Measurements from ENCODE around the gene JARID2. TPM values are rescaled to one million over a fixed set of nuclear protein-coding genes. Genes with fewer than 3 reads are reported as not detected.

The JARID2 gene
- total and polyA plus RNA-seq, 2 of the 13 experiments (the other 11 are each of a cell fraction or from before 2014, with no cell fraction given), result 7.5 to 10.3 TPM

- TF ChIP-seq PRDM10 (CRISPR knock-in tag; IDR thresholded peaks at IDR 0.05; ENCODE audit: low read depth), result peak; percentile 50; the same call in 1 of the 2 replicates
- peak; percentile 73; the same call in 1 of the 2 replicates for TF ChIP-seq ARNTL (CRISPR knock-in tag; IDR thresholded peaks at IDR 0.05)
- TF ChIP-seq ZSCAN25 (CRISPR knock-in tag; IDR thresholded peaks at IDR 0.05), result peak; percentile 78
- TF ChIP-seq PRPF4 (IDR thresholded peaks at IDR 0.05; ENCODE audit: low read depth, low read length, poor library complexity, severe bottlenecking), result no peak
- no peak for TF ChIP-seq GABPA (IDR thresholded peaks at IDR 0.05; ENCODE audit: low read depth, low read length)
- TF ChIP-seq GABPA (CRISPR knock-in tag; IDR thresholded peaks at IDR 0.05; ENCODE audit: low read depth), result peak; percentile 57; the same call in 1 of the 2 replicates
- TF ChIP-seq, protein P1, sequence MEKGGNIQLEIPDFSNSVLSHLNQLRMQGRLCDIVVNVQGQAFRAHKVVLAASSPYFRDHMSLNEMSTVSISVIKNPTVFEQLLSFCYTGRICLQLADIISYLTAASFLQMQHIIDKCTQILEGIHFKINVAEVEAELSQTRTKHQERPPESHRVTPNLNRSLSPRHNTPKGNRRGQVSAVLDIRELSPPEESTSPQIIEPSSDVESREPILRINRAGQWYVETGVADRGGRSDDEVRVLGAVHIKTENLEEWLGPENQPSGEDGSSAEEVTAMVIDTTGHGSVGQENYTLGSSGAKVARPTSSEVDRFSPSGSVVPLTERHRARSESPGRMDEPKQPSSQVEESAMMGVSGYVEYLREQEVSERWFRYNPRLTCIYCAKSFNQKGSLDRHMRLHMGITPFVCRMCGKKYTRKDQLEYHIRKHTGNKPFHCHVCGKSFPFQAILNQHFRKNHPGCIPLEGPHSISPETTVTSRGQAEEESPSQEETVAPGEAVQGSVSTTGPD (CRISPR knock-in tag; IDR thresholded peaks at IDR 0.05), result no peak
- TF ChIP-seq NFKBIZ (CRISPR knock-in tag; IDR thresholded peaks at IDR 0.05), result no peak
- no peak for TF ChIP-seq ZNF619 (CRISPR knock-in tag; IDR thresholded peaks at IDR 0.05)
- TF ChIP-seq EP300 (IDR thresholded peaks at IDR 0.05; ENCODE audit: low read depth in 2 of 2, low read length in 2 of 2), result no peak
- no peak for TF ChIP-seq EP300 (CRISPR knock-in tag; IDR thresholded peaks at IDR 0.05; ENCODE audit: borderline replicate concordance)
- TF ChIP-seq, protein P2, sequence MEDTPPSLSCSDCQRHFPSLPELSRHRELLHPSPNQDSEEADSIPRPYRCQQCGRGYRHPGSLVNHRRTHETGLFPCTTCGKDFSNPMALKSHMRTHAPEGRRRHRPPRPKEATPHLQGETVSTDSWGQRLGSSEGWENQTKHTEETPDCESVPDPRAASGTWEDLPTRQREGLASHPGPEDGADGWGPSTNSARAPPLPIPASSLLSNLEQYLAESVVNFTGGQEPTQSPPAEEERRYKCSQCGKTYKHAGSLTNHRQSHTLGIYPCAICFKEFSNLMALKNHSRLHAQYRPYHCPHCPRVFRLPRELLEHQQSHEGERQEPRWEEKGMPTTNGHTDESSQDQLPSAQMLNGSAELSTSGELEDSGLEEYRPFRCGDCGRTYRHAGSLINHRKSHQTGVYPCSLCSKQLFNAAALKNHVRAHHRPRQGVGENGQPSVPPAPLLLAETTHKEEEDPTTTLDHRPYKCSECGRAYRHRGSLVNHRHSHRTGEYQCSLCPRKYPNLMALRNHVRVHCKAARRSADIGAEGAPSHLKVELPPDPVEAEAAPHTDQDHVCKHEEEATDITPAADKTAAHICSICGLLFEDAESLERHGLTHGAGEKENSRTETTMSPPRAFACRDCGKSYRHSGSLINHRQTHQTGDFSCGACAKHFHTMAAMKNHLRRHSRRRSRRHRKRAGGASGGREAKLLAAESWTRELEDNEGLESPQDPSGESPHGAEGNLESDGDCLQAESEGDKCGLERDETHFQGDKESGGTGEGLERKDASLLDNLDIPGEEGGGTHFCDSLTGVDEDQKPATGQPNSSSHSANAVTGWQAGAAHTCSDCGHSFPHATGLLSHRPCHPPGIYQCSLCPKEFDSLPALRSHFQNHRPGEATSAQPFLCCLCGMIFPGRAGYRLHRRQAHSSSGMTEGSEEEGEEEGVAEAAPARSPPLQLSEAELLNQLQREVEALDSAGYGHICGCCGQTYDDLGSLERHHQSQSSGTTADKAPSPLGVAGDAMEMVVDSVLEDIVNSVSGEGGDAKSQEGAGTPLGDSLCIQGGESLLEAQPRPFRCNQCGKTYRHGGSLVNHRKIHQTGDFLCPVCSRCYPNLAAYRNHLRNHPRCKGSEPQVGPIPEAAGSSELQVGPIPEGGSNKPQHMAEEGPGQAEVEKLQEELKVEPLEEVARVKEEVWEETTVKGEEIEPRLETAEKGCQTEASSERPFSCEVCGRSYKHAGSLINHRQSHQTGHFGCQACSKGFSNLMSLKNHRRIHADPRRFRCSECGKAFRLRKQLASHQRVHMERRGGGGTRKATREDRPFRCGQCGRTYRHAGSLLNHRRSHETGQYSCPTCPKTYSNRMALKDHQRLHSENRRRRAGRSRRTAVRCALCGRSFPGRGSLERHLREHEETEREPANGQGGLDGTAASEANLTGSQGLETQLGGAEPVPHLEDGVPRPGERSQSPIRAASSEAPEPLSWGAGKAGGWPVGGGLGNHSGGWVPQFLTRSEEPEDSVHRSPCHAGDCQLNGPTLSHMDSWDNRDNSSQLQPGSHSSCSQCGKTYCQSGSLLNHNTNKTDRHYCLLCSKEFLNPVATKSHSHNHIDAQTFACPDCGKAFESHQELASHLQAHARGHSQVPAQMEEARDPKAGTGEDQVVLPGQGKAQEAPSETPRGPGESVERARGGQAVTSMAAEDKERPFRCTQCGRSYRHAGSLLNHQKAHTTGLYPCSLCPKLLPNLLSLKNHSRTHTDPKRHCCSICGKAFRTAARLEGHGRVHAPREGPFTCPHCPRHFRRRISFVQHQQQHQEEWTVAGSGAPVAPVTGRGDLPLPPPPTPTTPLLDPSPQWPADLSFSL (CRISPR knock-in tag; IDR thresholded peaks at IDR 0.05), result no peak
- no peak; the same call in 1 of the 2 replicates for TF ChIP-seq ZNF263 (CRISPR knock-in tag; IDR thresholded peaks at IDR 0.05)
- no peak for TF ChIP-seq ZNF558 (CRISPR knock-in tag; IDR thresholded peaks at IDR 0.05; ENCODE audit: borderline replicate concordance)
Measured at GRCh38 chr6:15245361-15246216, at the start of gene JARID2 (continued).

All from HepG2 (cell line).